NCI-H128 (cell line): ENCODE measurements around the gene LBHD2.
"Not testable (repeated sequence)": the region's sequence is repeated elsewhere in the genome, so short reads cannot be mapped to it uniquely, and the experiment has no call there.

Source experiments
- DNase-seq: peaks from one replicate; lab custom pipeline; 2025; ENCODE audit not compliant: unreplicated experiment; lab: John Stamatoyannopoulos, UW

LBHD2 gene

DNA sequence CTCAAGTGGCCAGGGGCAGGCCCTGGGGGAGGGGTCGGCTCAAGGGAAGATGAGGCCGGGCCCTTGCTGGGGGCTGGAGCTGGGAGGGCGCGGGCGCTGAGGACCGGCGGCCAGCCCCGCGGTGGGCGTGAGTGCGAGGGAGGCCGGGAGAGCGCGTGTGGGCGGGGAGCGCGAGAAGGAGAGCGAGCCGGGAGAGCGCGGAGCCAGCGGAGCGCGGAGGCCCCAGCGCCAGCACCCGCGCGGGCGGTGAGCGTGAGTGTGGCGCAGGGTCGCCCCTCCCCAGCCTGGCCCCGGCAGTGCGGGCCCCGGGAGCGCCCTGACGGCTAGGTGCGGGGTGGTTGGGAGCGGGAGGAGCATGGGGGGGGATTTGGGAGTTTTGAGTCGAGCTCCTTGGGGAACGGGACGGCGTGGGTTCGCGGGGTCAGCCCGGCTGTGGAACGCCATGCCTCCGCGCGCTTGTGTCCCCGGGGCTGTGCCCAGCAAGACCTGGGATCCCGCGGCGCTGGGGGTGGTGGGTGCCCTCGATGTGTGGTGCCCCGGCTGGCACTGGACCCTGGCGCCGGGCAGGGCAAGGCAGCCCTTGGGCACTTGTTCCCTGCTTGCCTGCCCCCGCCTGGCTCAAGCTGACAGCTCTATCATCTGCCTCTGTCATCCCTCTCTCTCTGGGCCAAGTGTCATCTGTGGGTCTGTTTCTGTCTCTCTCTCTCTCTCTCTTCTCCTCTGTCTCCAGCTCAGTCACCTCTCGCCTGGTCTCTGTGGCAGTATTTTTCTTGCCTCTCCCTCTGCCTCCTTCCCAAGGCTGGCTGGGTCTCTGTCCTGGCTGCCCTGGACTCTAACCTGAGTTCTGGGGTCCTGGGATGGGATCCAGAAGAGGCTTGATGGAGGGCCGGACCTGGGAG lies at the start of gene LBHD2:
LBHD2 (plus strand) TSS at position 190 of the 899 bp plus-strand sequence. CDS start 1,803 bp downstream, outside the sequence.
- no peak for DNase-seq

DNA sequence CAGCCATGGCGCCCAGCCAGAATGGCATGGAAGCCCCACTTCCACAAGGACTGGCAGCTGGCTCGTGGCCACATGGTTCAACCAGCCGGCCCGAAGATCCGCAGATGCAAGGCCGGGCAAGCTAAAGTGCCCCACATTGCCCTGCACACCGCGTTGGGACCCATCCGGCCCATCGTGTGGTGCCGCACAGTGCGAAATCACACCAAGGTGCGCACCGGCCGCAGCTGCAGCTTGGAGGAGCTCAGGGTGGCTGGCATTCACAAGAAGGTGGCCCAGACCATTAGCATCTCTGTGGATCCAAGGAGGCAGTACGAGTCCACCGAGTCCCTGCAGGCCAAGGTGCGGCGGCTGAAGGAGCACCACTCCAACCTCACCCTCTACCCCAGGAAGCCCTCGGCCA lies 42.5 kb upstream of the LBHD2 start:
- no peak for DNase-seq

DNA sequence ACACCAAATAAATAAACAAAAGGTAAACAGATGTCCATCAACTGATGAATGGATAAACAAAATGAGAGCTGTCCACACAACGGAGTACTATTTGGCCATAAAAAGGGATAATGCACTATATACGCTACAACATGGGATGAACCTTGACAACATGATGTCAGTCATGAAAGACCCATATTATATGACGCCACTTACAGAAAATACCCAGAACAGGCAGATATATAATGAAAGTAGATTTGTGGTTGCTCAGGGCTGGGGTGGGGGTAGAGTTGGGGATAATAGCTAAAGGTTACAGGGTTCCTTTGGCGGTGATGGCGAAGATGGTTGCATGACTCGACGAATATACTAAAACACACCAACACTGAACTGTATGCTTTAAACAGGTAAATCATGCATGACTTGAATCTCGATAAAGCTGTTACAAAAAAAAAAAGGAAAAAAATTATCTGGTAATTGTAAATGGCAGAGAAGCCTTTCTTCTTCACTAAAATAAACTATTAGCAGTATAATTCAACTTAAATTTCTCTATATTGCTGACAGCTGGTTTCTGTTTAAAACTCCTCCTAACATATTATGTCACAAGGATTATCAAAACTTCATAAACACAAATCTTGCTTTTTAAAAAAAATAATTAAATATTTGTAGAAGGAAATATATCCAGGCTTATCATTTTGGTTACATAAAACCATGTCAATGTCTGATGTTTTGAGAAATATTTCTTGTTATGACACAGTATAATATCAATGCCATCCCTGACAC lies 40.6 kb upstream of the LBHD2 start:
- DNase-seq: no peak

DNA sequence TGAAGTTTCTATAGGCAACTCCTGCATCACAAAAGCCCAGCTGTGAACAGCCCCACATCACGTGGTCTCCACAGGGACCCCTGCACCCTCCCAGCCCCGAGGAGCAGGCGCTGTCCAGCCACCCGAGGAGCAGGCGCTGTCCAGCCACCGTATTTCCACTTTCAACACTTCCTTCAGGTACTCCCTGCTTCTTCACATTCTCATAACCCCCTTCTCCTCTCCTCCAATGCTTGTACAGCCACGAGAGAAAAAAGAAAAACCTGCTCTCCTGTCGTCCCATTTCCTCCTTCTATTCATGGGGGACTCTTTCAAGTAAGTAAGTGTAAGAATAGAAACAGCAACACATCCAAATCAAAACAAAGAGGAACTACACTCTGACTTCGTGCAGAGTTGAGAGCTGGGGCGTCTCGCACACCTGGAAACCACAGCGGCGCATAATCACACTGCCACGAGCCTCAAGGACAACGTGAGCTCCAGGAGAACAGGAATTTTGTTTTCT lies 38.6 kb upstream of the LBHD2 start:
- DNase-seq: no peak

DNA sequence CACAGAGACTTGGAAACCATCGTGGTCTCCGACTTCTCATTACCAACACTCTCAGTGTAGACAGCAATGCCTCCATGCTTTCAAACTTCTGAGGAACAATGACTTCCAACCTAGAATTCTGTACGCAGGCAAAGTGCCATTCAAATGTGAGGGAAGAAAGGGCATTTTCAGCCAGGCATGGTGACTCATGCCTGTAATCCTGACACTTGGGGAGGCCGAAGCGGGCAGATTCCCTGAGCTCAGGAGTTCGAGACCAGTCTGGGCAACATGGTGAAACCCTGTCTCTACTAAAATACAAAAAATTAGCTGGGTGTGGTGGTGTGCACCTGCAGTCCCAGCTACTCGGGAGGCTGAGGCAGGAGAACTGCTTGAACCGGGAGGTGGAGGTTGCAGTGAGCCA lies 36.6 kb upstream of the LBHD2 start:
- DNase-seq: not testable (repeated sequence)

DNA sequence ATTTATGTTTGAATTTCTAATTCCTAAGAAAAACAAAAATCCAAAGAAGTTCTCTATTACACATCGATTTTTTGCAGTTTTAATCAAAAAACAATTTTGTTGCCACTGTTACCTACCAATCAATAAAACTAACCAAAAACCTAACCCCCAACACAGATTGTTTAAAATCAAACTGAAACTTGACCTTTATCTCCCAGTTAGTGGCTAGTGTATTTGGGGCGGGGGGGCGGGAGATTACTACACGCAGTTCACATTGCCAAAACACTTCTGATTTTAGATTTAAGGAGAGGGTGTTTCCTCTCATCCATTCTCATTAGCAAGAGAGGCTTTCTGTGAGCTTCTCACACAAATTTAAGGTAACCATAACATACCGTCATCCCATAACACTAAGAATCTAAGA lies 33.1 kb upstream of the LBHD2 start:
- no peak for DNase-seq

DNA sequence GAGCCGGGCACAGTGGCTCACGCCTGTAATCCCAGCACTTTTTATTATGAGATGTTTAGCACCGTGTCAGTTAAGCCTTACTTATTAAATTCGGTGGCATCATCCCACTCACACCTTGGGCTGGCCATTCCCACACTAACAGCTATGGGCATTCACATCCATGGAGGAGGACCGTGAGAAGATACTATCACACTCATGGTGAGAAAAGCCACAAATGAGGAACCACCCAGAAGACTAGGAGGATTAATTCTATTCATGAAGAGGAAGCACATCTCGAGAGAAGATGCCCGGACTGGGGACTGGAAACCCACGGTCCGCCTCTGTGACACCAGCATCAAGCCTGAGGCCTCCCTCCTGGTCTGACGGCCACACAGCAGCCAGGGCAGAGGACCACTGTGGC lies 31.6 kb upstream of the LBHD2 start:
- no peak for DNase-seq

DNA sequence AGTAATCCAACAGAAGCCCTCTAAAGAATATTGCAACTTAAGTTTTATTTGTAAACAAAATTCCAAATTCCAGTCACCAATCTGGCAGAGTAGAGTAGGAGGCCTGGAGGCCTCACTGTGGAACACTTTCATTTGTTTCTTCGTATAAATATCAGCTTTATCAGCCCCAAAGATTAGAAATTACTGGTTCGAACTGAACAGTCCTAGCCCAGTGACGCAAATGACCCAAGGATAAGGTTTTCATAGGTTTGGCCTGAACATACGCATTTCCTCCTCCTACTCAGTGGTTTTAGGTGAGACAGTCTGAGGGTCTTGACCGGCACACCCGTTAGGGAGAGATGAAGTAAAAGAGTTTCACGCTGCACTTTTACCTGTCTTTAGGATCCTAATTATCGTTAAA lies 28.3 kb upstream of the LBHD2 start:
- no peak for DNase-seq

DNA sequence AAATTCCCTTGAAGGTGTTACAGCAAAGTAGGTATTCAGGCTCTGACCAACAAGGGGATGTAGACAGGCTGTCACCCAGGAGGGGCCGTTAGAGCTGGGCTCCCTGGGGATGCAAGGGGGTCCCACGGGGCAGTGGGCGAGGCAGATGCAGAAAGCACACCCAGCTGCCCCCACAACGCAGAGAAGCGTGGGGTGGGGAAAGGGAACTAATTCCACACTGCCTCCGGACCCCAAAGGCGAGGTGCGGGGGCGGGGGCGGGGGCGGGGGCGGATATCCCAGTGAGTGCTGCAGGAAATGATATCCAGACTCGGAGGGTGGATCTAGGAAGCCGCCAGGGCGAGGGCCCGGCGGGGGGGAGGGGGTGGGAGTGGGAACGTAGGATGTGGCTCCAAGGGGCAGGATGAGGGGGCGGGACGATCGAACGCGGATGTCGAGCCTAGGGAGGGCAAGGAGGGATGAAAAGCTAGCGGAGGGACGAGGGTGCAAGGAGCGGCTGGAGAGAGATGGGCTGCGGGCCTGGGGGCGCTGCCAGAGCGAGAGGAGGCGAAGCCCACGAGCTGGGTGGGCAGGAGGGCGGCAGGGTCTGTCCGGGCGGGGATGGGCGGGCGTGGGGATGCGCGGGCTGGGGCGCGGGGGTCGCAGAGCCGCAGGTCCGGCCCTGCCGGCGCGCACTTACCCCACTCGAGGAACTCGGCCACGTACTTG lies 27.5 kb upstream of the LBHD2 start:
- peak; percentile 43 for DNase-seq

DNA sequence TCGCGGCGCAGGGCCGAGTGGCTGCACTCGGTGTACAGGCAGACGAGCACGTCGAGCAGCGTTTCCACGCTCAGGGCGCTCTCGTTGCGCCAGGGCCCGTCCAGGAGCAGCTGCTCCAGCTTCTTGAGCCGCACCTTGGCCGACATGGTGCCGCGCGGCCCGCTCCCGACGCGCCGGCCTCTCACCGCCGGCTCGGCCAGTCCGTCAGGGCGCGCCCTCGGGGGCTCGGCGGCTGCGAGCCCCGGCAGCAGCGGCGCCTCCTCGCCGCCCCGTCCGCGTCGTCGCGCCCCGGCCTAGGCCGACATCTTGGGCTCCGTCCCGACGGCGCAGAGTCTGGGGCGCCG lies 27.0 kb upstream of the LBHD2 start:
- no peak for DNase-seq

DNA sequence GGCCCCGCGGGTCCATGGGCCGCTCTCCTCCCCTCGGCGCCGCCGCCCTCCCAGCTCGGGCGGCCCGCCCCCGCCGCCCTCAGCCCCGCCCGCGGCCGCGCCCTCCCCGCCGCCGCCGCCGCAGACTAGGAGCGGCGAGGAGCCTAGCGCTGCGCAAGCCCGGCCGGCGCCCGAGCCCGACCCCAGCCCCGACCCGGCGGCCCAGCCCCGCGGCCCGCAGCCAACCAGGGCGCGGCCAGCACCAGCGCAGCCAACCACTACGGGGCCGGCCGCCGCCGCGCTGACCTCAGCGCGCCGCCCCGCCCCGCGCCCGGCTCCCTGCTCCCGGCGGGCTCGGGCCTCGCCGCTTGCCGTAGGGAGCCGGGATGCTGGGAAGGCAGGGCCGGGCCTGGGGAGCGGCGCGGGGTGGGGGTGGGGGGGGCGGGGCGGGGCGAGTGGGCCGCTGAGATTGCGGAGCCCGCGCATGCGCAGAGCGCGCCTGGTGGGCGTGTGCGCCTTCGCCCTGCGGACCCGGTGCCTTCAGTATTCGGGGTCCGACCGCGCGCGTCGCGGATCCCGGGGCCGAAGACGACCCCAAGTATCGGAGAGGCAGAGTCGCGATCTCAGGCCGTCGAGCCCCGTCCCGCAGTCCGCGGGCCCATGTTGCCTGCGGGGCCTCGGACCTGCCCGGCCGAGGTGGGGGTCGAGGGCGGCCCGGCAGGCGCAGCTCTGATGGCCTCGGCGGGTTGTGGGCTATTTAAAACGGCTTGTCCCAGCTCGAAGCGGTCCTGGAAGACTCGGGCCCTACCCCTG lies 26.4 kb upstream of the LBHD2 start, which contains the start of gene CDC42BPB:
CDC42BPB (minus strand) TSS at position 178 of the 792 bp plus-strand sequence. CDS start 376 bp downstream, outside the sequence.
- peak; percentile 90 for DNase-seq

DNA sequence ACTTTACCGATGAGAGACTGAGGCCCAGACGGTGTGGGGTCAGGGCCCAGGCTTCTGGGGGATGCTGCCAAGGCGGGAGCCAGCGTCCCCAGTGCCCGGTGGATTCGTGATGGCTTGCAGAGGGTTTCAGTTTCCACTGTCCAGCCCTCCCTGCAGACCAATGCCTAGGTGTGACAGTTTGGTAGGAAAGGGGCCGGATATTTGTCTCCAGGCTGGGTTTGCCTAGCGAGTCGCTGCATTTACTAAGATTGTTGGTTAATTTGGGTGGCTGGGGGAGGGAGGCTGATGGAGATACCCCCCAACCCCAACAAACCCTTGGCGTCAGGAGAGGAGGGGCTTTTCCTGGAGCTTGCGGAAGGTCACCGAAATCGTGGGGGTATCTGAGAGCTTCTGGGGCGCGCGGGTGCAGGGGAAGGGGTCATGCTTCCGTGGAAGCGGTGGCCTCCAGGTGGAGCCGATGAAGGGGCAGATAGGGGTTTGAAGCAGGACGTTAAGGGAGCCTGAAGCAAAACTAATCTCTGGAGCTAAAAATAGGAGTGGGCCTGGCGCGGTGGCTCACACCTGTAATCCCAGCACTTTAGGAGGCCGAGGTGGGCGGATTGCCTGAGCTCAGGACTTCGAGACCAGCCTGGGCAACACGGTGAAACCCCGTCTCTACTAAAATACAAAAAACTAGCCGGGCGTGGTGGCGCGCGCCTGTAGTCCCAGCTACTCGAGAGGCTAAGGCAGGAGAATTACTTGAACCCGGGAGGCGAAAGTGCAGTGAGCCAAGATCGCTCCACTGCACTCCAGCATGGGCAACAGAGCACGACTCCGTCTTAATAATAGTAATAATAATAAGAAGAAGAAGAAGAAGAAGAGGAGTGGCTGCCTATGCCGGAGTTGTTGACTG lies 25.6 kb upstream of the LBHD2 start:
- DNase-seq: no peak

DNA sequence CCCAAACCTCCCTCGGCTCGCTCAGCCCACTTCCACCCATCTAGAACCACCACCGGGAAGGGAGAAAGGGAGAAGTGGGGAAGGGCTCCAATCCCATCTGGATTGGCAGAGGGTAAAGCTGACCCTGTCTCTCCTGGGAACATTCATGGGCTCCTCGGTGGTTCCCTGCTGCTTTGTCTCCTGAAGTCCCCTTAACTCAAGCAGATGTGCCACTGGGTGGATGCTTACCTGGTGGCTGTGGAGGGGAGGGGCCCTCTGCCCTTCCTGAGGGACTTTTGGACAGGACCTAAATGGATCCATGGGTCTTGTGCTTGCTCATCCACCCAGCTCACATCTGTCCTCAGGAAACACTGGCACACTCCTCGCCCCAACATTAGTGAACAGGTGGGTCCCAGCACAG lies 24.5 kb upstream of the LBHD2 start:
- no peak for DNase-seq

DNA sequence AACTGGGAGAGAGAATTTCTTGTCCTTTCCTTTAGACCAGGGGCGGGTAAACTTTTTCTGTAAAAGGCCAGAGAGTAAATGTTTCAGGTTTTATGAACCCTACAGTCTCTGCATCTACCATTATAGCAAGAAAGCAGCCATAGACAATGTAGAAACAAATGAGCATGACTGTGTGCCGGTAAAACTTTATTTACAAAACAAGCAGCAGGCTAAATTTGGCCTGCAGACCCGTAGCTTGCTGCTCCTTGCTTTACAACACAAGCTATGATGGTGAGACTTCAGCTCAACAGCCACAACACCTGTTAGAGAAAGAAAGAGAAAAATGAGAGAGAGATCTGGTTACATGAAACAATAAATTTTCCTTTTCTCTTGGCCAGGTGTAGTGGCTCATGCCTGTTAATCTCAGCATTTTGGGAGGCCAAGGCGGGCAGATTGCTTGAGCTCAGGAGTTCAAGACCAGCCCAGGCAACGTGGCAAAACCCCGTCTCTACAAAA lies 22.5 kb upstream of the LBHD2 start:
- DNase-seq: no peak

DNA sequence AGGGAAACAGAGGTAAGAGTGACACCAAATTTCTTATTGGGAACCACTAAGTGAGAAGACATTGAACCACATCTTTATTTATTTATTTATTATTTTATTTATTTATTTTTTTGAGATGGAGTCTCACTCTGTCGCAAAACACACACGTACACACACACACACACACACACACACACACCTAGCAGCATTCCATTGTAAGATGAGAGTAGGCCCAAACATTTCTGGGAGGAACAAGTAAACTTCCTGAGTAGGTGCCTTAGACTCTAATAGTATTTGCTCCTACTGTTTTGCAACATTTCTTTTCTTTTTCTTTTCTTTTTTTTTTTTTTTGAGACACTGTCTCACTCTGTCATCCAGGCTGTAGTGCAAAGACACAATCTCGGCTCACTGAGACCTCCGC lies 19.6 kb upstream of the LBHD2 start:
- no peak for DNase-seq

DNA sequence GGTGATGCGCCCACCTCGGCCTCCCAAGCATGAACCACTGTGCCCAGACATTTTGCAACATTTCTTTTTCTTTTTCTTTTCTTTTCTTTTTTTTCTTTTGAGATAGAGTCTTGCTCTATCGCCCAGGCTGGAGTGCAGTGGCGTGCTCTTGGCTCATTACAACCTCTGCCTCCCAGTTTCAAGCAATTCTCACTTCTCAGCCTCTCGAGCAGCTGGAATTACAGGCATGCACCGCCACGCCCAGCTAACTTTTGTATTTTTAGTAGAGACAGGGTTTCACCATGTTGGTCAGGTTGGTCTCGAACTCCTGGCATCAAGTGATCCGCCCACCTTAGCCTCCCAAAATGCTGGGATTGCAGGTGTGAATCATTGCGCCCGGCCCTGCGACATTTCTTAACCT lies 19.0 kb upstream of the LBHD2 start:
- no peak for DNase-seq

DNA sequence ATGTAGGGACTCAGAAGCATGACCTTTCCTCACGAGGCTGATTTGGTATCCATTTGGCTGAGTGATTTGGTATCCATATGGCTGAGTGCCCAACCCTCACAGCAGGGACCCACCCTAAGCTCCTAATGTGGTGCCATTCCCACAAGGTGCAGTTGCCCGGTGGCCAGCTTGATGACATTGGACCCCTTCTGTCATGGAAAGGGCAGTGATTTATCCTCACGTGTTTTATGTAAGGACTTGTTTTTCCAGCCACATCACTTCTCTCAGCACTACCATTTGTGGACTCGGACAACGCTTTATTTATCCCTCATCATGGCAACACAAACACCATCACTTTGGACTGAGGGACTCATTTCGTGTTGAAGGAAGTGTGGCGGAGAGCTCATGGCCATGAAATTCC lies 18.1 kb upstream of the LBHD2 start:
- no peak for DNase-seq

DNA sequence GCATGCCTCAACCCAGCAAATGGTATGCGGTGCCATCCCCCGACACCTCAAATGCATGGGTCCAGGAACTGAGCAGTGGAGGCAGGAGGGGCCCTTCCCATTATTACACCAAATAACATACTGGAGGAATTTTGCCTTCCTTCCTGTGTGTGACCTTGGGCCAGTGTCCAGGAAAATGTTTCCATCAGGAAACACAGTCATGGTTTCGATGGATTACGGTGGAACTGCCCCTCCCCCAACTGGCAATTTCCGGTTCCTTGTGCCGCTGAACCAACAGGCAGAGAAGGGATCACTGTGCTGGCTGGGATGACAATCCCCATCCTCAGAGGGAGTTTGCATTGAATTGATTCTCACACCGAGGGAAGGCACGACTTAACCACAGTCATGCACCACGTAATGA lies 17.6 kb upstream of the LBHD2 start:
- DNase-seq: no peak

DNA sequence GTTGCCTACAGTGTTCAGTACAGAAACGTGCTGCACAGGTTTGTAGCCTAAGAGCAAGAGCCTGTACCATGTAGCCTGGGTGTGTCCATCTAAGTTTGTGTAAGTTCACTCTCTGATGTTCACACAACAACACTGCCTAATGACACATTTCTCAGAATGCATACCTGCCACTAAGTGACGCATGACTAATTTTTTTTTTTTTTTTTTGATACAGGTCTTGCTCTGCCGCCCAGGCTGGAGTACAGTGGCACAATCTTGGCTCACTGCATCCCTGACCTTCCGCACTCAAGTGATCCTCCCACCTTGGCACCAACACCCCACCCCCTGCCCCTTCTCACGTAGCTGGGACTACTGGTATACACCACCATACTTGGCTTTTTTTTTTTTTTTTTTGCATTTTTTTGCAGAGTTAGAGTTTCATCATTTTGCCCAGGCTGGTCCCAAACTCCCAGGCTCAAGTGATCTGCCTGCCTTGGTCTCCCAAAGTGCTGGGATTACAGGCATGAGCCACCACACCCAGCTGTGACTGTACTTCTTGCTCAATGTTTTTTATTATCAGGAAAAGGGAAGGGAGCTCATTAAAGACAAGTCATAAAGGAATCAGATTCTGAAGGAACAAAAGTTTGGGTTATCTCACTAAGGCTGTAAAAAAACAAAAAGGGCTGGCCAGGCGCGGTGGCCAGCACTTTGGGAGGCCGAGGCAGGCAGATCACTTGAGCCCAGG lies 16.6 kb upstream of the LBHD2 start:
- DNase-seq: no peak
